ENCODE measurements around the gene TOGARAM2. TPM values are rescaled to one million over a fixed set of nuclear protein-coding genes. Genes with fewer than 3 reads are reported as not detected.

Gene TOGARAM2
- total RNA-seq, 4 donors from 2014 or later: 6.0 to 35.0 (median 19.5) TPM

DNA sequence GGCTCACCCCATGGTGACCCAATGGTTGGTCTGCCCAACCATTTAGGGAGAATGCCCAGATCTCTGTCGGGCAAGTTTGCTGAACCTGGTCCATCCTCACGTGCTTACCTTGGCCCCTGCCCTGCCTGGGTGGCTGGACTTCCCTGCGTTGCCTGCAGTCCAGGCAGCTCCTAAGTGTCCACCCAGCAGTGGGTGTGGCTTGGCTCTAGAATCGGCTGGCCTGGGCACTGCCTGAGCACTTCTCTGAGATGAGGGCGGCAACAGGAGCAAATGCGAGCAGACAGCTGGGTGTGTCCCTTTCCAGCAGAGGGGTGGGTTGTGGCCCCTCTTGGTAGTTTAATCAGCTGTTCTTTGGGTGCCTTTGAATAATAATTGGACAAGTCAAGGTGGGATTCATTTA is 82.0 kb downstream of the TOGARAM2 start:
- H3K4me3 ChIP-seq: peak overlapping the region in 3 of 4 donors; percentile 20 to 35 (median 31)
- peaks cover 4 to 78% (median 51%) of the 10 kb centered on the region in 4 donors for H3K4me1 ChIP-seq
- WGBS, 2 donors: 35 to 77% methylated on average over 6 of the region's 6 CpGs
- peak overlapping the region; percentile 76 to 98 (median 93) for H3K27ac ChIP-seq
- peak in 1 of 2 donors; percentile 21 for DNase-seq (ENCODE audit: low spot score in 2 of 2)
- no peaks in the 10 kb centered on the region for H3K27me3 ChIP-seq
- TF ChIP-seq POLR2A (IDR thresholded peaks at IDR 0.05) (no peak), EP300 (IDR thresholded peaks at IDR 0.05) (no peak)
- TF ChIP-seq, protein P1, sequence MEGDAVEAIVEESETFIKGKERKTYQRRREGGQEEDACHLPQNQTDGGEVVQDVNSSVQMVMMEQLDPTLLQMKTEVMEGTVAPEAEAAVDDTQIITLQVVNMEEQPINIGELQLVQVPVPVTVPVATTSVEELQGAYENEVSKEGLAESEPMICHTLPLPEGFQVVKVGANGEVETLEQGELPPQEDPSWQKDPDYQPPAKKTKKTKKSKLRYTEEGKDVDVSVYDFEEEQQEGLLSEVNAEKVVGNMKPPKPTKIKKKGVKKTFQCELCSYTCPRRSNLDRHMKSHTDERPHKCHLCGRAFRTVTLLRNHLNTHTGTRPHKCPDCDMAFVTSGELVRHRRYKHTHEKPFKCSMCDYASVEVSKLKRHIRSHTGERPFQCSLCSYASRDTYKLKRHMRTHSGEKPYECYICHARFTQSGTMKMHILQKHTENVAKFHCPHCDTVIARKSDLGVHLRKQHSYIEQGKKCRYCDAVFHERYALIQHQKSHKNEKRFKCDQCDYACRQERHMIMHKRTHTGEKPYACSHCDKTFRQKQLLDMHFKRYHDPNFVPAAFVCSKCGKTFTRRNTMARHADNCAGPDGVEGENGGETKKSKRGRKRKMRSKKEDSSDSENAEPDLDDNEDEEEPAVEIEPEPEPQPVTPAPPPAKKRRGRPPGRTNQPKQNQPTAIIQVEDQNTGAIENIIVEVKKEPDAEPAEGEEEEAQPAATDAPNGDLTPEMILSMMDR (IDR thresholded peaks at IDR 0.05): no peak
- no peaks in the 10 kb centered on the region for H3K36me3 ChIP-seq
- H3K9me3 ChIP-seq: no peaks in the 10 kb centered on the region

DNA sequence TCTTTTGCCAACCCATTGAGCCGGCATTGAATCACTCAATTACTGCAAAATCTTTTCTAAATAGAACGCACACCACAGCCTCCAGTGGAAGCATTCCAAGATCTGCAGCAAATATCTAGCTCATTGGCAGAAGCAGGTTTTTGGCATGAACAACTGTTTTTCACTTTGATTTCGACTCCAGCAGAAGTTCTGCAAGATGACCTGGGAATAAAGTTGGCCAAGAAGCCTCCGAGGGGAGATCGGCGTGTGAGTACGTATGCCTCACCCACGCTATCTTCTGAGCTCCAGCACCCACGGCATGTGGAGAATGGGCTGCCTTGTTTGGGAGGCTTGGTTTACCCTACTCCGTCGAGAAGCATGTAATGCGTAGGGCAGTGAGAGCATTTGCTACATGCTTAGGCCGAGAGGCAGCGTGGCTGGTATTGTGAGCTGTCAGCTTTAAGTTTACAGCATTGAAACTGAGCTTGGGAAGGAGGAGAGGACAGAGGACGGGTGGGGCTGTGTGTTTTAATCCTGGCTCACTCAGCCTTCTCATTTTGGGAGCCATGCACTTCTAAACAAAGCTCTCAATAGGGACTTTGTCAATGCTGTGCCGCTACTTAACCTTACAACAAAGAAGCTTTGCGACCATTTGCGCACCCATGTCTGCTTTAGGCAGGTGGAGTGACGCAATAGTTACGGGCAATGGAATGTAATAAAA is 82.7 kb downstream of the TOGARAM2 start:
- Histone ChIP-seq H3K9me3 (no peaks in the 10 kb centered on the region), H3K27ac (peak overlapping the region; percentile 76 to 98 (median 93)), H3K36me3 (no peaks in the 10 kb centered on the region), H3K27me3 (no peaks in the 10 kb centered on the region), H3K4me3 (peak overlapping the region in 3 of 4 donors; percentile 20 to 35 (median 31)), H3K4me1 (peaks cover 4 to 78% (median 52%) of the 10 kb centered on the region in 4 donors)
- no peak for TF ChIP-seq POLR2A (IDR thresholded peaks at IDR 0.05)
- TF ChIP-seq EP300 (IDR thresholded peaks at IDR 0.05): peak; percentile 17 to 93
- TF ChIP-seq, protein P1 (IDR thresholded peaks at IDR 0.05): no peak
- peak; percentile 32 to 57 for DNase-seq (ENCODE audit: low spot score in 2 of 2)
- 21 to 25% methylated on average over 20 of the region's 20 CpGs for WGBS, 2 donors

DNA sequence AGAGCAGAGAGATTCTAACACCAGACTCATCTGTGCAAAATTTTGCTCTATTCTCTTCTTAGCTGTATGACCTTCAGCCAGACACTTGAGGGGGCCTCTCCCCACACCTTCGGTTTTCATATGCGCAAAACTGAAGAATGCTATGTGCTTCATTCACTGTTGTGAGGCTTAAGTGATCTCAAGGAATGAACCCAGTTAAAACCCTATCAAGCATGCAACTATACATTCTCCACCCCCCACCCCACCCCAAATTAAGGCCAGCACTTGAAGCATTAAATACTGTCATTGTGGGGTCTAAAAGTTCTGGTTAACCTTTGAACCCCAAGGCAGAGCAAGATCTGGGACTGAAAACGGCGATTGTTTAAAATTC is 83.2 kb downstream of the TOGARAM2 start:
- Histone ChIP-seq H3K4me1 (peaks cover 4 to 74% (median 52%) of the 10 kb centered on the region in 4 donors), H3K9me3 (no peaks in the 10 kb centered on the region), H3K27ac (peak overlapping the region; percentile 76 to 98 (median 93)), H3K4me3 (peak overlapping the region; percentile 7 to 35 (median 26)), H3K27me3 (no peaks in the 10 kb centered on the region), H3K36me3 (no peaks in the 10 kb centered on the region)
- 51 to 52% methylated on average over 4 of the region's 4 CpGs for WGBS, 2 donors
- no peak for DNase-seq (ENCODE audit: low spot score in 2 of 2)
- TF ChIP-seq, protein P1 (IDR thresholded peaks at IDR 0.05): no peak
- TF ChIP-seq EP300 (IDR thresholded peaks at IDR 0.05) (no peak), POLR2A (IDR thresholded peaks at IDR 0.05) (no peak)

DNA sequence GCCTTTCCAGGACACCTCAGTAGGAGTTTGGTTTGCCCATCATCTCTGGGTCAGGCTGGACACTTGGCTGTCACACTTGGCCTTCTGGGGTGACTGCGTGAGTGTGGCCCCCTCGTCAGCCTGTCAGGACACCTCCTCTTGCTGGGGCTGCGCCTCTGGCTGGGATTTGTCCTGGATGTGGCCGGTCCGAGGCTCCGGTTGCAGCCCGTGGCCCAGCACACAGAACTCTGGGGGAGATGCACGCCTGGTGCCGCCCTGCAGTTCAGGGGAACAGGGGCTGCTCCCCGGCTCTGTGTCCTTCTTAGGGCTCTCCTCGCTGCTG is 83.6 kb downstream of the TOGARAM2 start:
- Histone ChIP-seq H3K9me3 (no peaks in the 10 kb centered on the region), H3K4me1 (peaks cover 4 to 71% (median 52%) of the 10 kb centered on the region in 4 donors), H3K4me3 (peak overlapping the region in 3 of 4 donors; percentile 7 to 35 (median 31)), H3K36me3 (no peaks in the 10 kb centered on the region), H3K27ac (peak overlapping the region; percentile 76 to 98 (median 93)), H3K27me3 (no peaks in the 10 kb centered on the region)
- no peak for DNase-seq (ENCODE audit: low spot score in 2 of 2)
- 33 to 53% methylated on average over 9 to 10 of the region's 11 CpGs for WGBS, 2 donors
- no peak for TF ChIP-seq EP300 (IDR thresholded peaks at IDR 0.05)
- TF ChIP-seq, protein P1 (IDR thresholded peaks at IDR 0.05): no peak
- no peak for TF ChIP-seq POLR2A (IDR thresholded peaks at IDR 0.05)

DNA sequence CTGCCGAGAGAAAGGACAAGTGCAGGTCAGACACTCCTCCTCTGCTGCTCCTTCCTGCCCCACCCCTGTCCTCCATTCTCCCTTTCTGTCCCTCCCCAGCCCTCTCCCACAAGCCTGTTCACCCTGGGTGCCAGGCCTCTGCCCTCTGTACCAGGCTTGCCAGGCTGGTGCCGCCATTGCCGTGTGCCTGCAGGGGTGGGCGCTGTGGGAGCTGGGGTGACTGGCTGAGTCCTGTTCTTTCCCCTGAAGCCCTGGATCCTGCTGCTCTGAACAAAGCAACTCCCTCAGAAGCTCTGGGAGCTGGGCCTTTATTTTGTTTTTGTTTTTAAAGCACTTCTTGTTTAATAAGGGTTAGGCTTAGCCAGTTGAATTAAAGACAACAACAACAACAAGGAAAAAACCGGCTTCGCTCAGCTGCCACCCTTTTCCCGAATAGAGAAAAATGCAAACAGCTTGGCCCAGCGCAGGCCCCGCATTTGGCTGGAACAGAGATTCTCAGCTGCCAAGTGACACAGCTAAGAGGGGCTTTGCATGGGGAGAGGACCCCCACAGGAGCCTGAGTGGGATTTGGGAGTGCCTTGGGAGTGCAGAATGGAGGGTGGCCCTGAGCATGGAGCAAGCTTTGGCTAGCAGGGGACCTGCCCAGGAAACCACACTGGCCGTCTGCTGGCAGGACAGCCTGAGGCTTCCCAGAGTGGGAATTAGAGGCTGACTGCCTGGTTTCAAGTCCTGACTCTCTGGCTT is 84.1 kb downstream of the TOGARAM2 start:
- H3K4me3 ChIP-seq: peak overlapping the region in 3 of 4 donors; percentile 7 to 35 (median 31)
- TF ChIP-seq EP300 (IDR thresholded peaks at IDR 0.05): peak in 1 of 2 donors; percentile 87
- no peak for TF ChIP-seq POLR2A (IDR thresholded peaks at IDR 0.05)
- no peaks in the 10 kb centered on the region for H3K9me3 ChIP-seq
- H3K27ac ChIP-seq: peak overlapping the region; percentile 76 to 98 (median 93)
- no peak for DNase-seq (ENCODE audit: low spot score in 2 of 2)
- peaks cover 4 to 70% (median 52%) of the 10 kb centered on the region in 4 donors for H3K4me1 ChIP-seq
- H3K27me3 ChIP-seq: no peaks in the 10 kb centered on the region
- no peaks in the 10 kb centered on the region for H3K36me3 ChIP-seq
- WGBS, 2 donors: 15 to 24% methylated on average over 10 of the region's 10 CpGs
